Activated T-cell treated with anti-CD3 and anti-CD28 coated beads, Interleukin-2, amount 50 U/mL, for 4 hours (primary cell): ENCODE results near the gene SEPTIN11. TPM values are rescaled to one million over a fixed set of nuclear protein-coding genes. Genes with fewer than 3 reads are reported as not detected.

Experiments used
- ATAC-seq, 2 donors: fragments of 200-7000 bp; cut with Tn5 transposase; one replicate each; pipeline ENCODE4 v1.10.0; 2021
- DNase-seq: peaks from one replicate; pipeline ENCODE4 v3.0.0-alpha.2; 2020
- H3K27me3 Mint-ChIP-seq: one replicate; pipeline ENCODE4 v1.8.0; 2021; ENCODE audit warnings: low read depth, mixed read lengths
- H3K36me3 Mint-ChIP-seq: one replicate; pipeline ENCODE4 v1.8.0; 2022; ENCODE audit warnings: mixed read lengths; ENCODE audit not compliant: insufficient read depth
- H3K4me1 Mint-ChIP-seq: one replicate; pipeline ENCODE4 v1.8.0; 2021; ENCODE audit warnings: low read depth, mixed read lengths
- H3K4me3 Mint-ChIP-seq: one replicate; pipeline ENCODE4 v1.8.0; 2021; ENCODE audit warnings: mild to moderate bottlenecking, moderate library complexity, mixed read lengths
- H3K9me3 Mint-ChIP-seq: one replicate; pipeline ENCODE4 v1.8.0; 2021; ENCODE audit warnings: mixed read lengths
- total RNA-seq, 3 donors: library from RNA; stranded (reverse); gene quantifications; one replicate each; pipeline ENCODE4 v1.2.1, GENCODE V29; 2021

The SEPTIN11 gene
- total RNA-seq: 10 to 100 TPM; 30.4 to 36.1 (median 34.9) TPM

DNA sequence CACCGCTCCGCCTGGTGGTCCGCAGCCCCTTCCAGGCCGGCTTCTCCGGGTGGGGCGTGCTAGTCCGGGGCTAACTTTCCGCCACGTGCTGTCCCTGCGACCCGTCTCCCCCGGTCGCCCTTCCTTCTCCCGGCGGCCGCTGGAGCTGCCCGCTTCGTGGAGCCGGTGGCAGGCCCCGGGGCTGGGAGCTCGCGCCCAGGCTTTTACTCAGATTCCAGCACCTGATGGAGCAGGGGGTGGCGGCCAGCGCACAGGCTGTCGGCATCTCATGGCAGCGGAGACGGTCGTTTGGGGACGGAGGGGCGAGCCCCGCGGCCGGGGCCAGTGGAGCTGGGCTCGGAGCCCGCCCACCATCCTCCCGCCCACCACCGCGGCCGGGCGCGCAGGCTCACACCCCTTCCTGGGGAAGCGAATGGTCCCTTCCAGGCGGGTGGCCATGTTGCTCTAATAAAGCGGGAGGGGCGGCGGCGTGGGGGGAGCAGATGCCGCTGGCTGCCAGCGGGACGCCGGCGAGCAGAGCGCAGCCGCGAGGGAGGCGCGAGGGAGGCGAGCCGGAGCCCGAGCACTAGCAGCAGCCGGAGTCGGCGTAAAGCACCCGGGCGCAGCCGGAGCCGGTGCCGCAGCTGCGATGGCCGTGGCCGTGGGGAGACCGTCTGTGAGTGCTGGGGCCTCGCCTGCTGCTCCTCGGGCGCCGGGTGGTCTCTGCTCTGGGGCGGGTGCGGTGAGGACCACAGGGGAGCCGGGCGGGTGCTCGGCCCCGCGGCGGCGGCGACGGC, at the start of gene SEPTIN11:
SEPTIN11 (plus strand) TSS at position 477 of the 776 bp plus-strand sequence; CDS start at position 629, 152 bp downstream.
- Mint-ChIP-seq H3K27me3 (peaks cover 2% of the 10 kb centered on the region), H3K9me3 (no peaks in the 10 kb centered on the region), H3K36me3 (no peaks in the 10 kb centered on the region), H3K4me1 (peaks cover 21% of the 10 kb centered on the region), H3K4me3 (peak within 1 kb of the TSS; percentile 88)
- DNase-seq: peak; percentile 76
- ATAC-seq: peak; percentile 79 to 82

DNA sequence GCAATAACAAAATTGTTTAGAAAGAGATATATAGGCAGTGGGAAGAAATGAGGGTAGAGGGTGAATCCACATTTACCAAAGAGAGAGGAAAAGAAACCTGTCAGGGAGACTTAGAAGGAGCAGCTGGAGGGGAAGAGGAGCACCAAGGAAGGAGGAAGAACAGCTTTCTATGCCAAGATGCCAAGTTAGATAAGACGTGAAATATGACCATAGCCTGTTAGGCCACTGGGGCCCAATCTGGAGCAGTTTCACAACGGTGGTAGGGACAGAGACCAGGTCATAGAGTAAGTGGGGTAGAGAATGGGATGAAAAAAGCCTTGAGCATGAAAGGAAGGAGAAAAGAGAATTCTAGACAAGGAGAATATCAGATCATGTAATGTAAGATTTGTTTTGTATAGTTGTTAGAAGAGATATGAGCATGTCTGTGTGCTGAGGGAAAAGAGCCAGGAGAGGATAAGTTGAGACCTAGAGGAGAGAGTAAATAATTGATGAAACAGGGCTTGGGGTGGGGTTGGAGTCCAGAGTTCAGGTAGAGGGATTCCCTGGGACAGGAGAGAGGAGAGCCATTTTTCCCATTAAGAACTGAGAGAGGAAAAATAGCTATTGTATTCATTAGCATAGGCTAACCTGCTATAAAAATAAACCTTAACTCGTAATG, 47.2 kb upstream of the SEPTIN11 start:
- ATAC-seq: no peak
- Mint-ChIP-seq H3K27me3 (peaks cover 25% of the 10 kb centered on the region), H3K9me3 (peaks cover 6% of the 10 kb centered on the region), H3K4me1 (peaks cover 8% of the 10 kb centered on the region), H3K36me3 (no peaks in the 10 kb centered on the region), H3K4me3 (no peak overlapping the region)
- DNase-seq: no peak

DNA sequence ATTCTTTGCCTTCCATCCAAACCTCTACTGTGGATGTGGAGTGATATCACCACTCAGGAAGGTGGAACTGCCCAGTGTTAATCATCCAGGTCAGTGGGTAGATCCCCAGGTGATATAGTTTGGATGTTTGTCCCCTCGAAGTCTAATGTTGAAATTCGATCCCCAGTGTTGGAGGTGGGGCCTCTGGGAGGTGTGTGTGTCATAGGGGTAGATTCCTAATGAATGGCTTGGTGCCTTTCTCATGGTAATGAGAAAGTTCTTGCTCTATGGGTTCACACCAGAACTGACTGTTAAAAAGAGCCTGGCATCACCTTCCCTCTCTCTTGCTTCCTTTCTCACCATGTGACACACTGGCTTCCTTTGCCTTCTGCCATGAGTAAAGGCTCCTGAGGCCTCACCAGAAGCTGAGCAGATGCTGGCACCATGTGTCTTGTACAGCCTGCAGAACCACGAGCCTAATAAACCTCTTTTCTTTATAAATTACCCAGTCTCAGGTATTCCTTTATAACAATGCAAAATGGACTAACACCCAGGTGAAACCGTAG, 44.8 kb upstream of the SEPTIN11 start:
- peaks cover 6% of the 10 kb centered on the region for H3K27me3 Mint-ChIP-seq
- ATAC-seq: no peak
- no peak for DNase-seq
- no peak overlapping the region for H3K4me3 Mint-ChIP-seq
- H3K4me1 Mint-ChIP-seq: no peaks in the 10 kb centered on the region
- H3K36me3 Mint-ChIP-seq: no peaks in the 10 kb centered on the region
- H3K9me3 Mint-ChIP-seq: peaks cover 6% of the 10 kb centered on the region

DNA sequence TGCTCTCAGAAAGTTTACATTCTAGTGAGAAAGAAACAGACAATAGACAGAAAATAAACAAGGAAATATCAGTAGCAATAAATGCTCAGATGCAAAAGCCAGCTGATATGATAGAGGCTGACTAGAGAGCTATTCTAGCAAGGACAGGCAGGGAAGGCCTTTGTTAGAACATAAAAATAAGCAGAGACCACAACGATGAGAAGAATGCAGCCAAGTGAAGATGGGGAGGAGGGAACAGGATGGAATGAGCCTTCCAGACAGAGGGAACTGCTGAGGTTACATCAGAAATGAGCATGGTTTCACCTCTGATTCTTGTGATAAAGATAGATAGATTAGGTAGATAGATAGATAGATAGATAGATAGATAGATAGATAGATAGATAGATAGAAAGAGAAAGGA, 44.0 kb upstream of the SEPTIN11 start:
- Mint-ChIP-seq H3K9me3 (peaks cover 6% of the 10 kb centered on the region), H3K4me1 (no peaks in the 10 kb centered on the region), H3K27me3 (no peaks in the 10 kb centered on the region), H3K4me3 (no peak overlapping the region), H3K36me3 (no peaks in the 10 kb centered on the region)
- DNase-seq (no peak), ATAC-seq (no peak)

DNA sequence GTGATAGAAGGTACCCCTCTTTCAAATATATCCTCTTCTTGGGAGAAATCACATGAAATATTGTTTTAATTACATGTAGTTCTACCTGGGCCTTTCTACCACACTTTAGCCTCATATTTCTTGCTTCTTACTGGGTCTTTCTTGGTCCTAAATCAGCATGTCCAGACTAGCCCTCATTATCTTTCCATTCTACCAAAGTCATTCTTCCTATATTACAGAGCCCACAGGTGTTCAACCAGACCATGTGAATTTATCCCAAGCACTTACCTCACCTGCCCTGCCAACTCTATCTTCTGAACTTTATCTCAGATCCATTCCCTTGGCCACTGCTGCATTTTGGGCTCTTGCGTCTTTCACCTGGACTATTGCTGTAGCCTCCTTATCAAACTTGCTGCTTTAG, 39.8 kb upstream of the SEPTIN11 start:
- Mint-ChIP-seq H3K36me3 (no peaks in the 10 kb centered on the region), H3K9me3 (peaks cover 6% of the 10 kb centered on the region), H3K27me3 (peaks cover 7% of the 10 kb centered on the region), H3K4me1 (no peaks in the 10 kb centered on the region), H3K4me3 (no peak overlapping the region)
- no peak for DNase-seq
- no peak for ATAC-seq

DNA sequence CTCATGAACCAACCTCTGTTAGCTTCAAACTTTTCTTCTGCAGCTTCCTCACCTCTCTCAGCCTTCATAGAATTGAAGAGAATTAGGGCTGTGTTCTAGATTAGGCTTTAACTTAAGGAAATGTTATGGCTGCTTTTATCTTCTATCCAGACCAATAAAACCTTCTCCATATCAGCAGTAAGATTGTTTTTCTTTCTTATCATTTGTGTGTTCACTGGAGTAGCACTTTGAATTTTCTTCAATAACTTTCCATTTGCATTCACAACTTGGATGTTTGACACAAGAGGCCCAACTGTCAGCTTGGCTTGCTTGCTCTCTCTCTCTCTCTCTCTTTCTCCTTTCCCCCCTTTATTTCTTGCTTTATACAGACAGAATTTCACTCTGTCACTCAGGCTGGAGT, 28.8 kb upstream of the SEPTIN11 start:
- Mint-ChIP-seq H3K36me3 (no peaks in the 10 kb centered on the region), H3K4me3 (no peak overlapping the region), H3K27me3 (no peaks in the 10 kb centered on the region), H3K4me1 (no peaks in the 10 kb centered on the region), H3K9me3 (no peaks in the 10 kb centered on the region)
- ATAC-seq (no peak), DNase-seq (no peak)

DNA sequence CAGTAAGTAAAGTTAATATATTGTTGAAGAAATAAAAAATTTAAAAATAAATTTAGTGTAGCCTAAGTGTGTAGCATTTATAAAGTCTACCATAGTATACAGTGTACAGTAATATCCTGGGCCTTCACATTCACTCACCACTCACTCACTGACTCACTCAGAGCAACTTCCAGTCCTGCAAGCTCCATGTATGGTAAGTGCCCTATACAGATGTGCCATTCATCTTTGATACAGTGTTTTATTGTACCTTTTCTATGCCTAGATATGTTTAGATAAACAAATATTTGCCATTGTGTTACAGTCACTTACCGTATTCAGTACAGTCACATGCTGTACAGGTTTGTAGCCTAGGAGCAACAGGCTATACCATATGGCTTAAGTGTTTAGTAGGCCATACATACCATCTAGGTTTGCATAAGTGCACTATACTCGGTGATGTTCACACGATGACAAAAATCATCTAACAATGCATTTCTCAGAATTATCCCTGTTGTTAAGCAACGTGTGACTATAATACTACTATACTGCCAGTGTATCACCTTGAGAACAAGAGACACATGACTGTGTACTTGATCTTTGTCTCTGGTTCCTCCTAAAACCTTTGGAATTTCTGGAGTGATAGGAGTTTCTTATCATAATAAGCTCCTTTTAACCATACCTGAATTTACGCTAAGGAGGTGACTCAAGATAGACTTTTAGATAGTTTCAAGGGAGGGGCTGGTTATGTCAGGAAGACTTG, 25.8 kb upstream of the SEPTIN11 start:
- H3K4me3 Mint-ChIP-seq: no peak overlapping the region
- ATAC-seq (no peak), DNase-seq (no peak)
- H3K36me3 Mint-ChIP-seq: no peaks in the 10 kb centered on the region
- no peaks in the 10 kb centered on the region for H3K27me3 Mint-ChIP-seq
- no peaks in the 10 kb centered on the region for H3K4me1 Mint-ChIP-seq
- no peaks in the 10 kb centered on the region for H3K9me3 Mint-ChIP-seq

DNA sequence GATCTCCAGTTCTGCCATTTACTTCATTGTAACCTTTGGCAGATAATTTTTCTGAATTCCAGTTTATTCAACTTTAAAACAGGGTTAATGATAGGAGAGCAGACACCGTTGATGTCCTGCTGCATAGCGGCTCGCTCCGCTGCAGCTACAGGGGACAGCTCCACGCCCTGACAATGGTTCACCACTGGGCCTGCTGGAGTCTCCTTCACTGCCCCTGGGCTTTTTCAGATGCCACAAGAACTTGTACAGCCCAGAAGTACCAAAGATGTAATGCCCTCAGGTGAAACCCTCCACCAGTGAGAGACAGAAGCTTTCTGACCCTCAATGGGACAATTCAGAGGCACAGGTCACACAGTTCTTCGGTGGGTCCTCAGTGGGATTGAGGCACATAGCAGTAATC, 22.7 kb upstream of the SEPTIN11 start:
- Mint-ChIP-seq H3K4me3 (no peak overlapping the region), H3K4me1 (no peaks in the 10 kb centered on the region), H3K36me3 (no peaks in the 10 kb centered on the region), H3K9me3 (no peaks in the 10 kb centered on the region), H3K27me3 (no peaks in the 10 kb centered on the region)
- no peak for ATAC-seq
- no peak for DNase-seq

DNA sequence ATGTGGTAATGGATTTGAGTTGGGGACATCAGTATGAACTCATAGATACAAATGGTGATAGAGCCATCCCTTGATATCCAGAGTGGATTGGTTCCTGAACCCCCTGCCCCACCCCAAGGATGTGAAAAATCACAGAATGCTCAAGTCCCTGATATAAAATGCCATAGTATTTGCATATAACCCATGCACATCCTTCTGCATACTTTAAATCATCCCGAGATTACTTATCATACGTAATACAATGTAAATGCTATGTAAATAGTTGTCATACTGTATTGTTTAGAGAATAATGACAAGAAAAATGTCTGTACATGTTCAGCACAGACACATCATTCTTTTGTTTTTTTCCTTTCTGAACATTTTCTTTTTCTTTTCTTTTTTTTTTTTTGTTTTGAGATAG, 18.9 kb upstream of the SEPTIN11 start:
- ATAC-seq (no peak), DNase-seq (no peak)
- Mint-ChIP-seq H3K36me3 (no peaks in the 10 kb centered on the region), H3K27me3 (no peaks in the 10 kb centered on the region), H3K4me3 (no peak overlapping the region), H3K9me3 (no peaks in the 10 kb centered on the region), H3K4me1 (no peaks in the 10 kb centered on the region)

DNA sequence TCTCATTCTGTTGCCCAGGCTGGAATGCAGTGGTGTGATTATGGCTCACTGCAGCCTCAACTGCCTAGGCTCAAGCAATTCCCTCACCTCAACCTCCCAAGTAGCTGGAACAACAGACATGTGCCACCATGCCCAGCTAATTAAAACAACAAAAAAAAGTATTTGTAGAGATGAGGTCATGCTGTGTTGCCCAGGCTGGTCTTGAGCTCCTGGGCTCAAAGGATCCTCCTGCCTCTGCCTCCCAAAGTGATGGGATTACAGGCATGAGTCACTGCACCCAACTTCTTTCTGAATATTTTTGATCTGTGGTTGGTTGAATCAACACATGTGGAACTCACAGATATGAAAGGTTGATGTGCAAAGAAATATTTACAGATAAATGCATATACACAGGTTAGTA, 18.5 kb upstream of the SEPTIN11 start:
- Mint-ChIP-seq H3K27me3 (no peaks in the 10 kb centered on the region), H3K4me3 (no peak overlapping the region), H3K9me3 (no peaks in the 10 kb centered on the region), H3K4me1 (no peaks in the 10 kb centered on the region), H3K36me3 (no peaks in the 10 kb centered on the region)
- no peak for DNase-seq
- ATAC-seq: no peak

DNA sequence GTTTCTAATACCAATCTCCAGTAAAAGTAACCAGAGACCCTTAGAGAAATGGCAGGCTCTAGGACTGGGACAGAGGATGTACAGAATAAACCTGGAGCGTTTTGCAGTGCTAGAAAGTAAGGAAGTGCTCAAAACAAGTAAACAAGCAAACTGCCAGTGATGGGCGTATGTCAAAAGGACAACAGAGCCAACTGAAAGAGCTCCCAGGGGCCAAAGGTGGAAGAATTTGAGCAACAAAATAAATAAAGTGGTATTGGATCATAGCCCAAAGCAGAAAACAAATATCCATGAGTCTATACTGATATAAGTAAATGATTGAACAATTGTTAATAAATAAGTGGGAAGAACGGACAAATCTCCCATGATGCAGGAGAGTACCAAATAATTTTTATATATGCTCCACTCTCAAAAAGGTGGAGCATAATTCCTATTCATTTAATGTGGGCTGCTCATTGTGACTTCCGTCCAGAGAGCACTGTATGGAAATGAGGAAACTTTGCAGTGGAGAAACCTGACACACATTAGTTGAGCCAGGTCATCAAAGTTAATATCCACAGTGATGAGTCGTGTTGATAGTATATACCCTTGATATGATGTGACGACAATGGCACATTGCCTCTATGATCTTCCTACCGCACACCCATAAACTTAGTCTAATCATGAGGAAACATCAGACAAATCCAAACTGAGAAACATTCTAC, 17.8 kb upstream of the SEPTIN11 start:
- no peaks in the 10 kb centered on the region for H3K9me3 Mint-ChIP-seq
- DNase-seq (no peak), ATAC-seq (no peak)
- H3K27me3 Mint-ChIP-seq: no peaks in the 10 kb centered on the region
- H3K36me3 Mint-ChIP-seq: no peaks in the 10 kb centered on the region
- no peaks in the 10 kb centered on the region for H3K4me1 Mint-ChIP-seq
- H3K4me3 Mint-ChIP-seq: no peak overlapping the region

DNA sequence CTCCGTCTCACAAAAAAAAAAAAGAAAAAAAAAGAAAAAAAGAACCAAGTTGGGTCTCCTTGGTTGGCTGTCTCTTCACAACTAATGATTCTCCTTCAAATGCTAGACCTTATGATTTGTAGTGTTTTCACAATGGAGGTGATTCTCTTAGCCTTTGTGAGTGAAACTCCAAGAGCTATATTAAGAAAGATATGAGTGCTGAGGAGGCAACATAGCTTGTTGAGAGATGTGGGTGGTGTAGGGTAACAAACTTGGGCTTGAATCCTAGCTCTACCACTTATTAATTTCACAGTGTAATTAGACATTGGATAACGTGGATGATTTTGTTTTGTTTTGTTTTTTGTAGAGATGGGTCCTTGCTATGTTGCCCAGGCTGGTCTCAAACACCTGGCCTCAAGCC, 10.4 kb upstream of the SEPTIN11 start:
- Mint-ChIP-seq H3K4me3 (no peak overlapping the region), H3K36me3 (no peaks in the 10 kb centered on the region), H3K4me1 (no peaks in the 10 kb centered on the region), H3K9me3 (peaks cover 4% of the 10 kb centered on the region), H3K27me3 (no peaks in the 10 kb centered on the region)
- no peak for ATAC-seq
- no peak for DNase-seq

DNA sequence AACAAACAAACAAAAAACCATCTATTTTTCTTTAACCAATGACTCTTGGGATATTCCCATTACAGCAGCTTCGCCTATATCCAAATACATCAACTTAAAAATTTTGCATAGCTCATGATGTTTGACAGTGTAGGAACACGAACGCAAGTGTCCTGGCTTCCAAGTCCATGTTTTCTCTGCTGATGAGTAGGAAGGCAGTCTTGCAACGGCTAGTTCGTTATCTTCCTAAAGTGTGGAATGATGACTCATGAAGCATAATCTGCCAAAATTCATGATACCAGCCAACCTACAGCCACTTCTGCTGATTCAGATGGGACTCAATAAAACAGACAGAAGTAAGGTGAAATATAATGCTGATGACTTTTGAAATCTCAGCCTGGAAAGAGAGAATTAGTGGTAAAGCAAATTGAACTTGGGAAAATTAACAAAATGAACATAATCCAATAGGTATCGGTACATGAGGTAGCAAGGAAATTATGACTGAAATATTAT, 6.4 kb upstream of the SEPTIN11 start:
- DNase-seq (no peak), ATAC-seq (no peak)
- no peaks in the 10 kb centered on the region for H3K4me1 Mint-ChIP-seq
- peaks cover 4% of the 10 kb centered on the region for H3K9me3 Mint-ChIP-seq
- H3K36me3 Mint-ChIP-seq: no peaks in the 10 kb centered on the region
- no peak overlapping the region for H3K4me3 Mint-ChIP-seq
- H3K27me3 Mint-ChIP-seq: no peaks in the 10 kb centered on the region

DNA sequence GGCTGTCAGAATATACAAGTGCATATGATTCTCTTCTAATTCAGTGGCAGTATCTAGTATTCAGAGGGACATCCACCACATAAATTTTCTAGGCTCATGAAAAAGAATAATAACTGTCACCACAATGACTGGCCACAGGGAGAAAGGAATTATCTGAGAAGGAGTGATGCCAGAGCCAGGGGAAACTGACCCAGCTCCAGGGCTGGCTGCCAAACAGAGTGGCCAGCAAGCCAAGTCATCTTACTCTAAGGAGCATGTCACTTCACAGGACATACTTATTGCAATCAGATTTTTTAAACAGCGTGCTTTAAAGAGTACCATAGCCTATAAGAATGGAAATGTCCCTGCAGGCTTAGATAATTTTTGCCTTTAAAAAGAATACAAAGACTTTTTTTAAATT, 5.8 kb upstream of the SEPTIN11 start:
- ATAC-seq (no peak), DNase-seq (no peak)
- no peaks in the 10 kb centered on the region for H3K36me3 Mint-ChIP-seq
- H3K9me3 Mint-ChIP-seq: peaks cover 4% of the 10 kb centered on the region
- no peaks in the 10 kb centered on the region for H3K27me3 Mint-ChIP-seq
- H3K4me1 Mint-ChIP-seq: peaks cover 2% of the 10 kb centered on the region
- H3K4me3 Mint-ChIP-seq: no peak overlapping the region
